KMS-11 (cell line): ENCODE measurements around the gene H19.

ENCODE experiments used
- H2AFZ ChIP-seq: fragments of 200-600 bp; sonication (generic); 2 replicates; pipeline ENCODE4 v1.6.1; 2016; ENCODE audit warnings: antibody characterized with exemption, mixed run types, low read depth
- H3K27ac ChIP-seq: fragments of 200-600 bp; sonication (generic); 2 replicates; pipeline ENCODE4 v1.6.1; 2016; ENCODE audit warnings: mild to moderate bottlenecking, mixed run types
- H3K27me3 ChIP-seq: fragments of 200-600 bp; sonication (generic); 2 replicates; pipeline ENCODE4 v1.6.1; 2017; ENCODE audit warnings: mild to moderate bottlenecking, low read depth, mixed run types, moderate library complexity; ENCODE audit not compliant: insufficient read depth
- H3K36me3 ChIP-seq: fragments of 200-600 bp; sonication (generic); 2 replicates; pipeline ENCODE4 v1.6.1; 2017; ENCODE audit warnings: mild to moderate bottlenecking, mixed run types; ENCODE audit not compliant: insufficient read depth
- H3K4me1 ChIP-seq: fragments of 200-600 bp; sonication (generic); 2 replicates; pipeline ENCODE4 v1.6.1; 2016; ENCODE audit warnings: mild to moderate bottlenecking, low read depth, mixed run types; ENCODE audit not compliant: poor library complexity, severe bottlenecking
- H3K4me2 ChIP-seq: fragments of 200-600 bp; sonication (generic); 2 replicates; pipeline ENCODE4 v1.7.0; 2016; ENCODE audit warnings: mild to moderate bottlenecking, mixed run types
- H3K4me3 ChIP-seq: fragments of 200-600 bp; sonication (generic); IDR thresholded peaks from 2 replicates; pipeline ENCODE4 v1.6.1; 2017; ENCODE audit warnings: low read depth, low read length, mixed read lengths; ENCODE audit not compliant: insufficient read depth
- H3K79me2 ChIP-seq: fragments of 200-600 bp; sonication (generic); 2 replicates; pipeline ENCODE4 v1.6.1; 2016; ENCODE audit warnings: low read depth, mixed run types; ENCODE audit not compliant: insufficient read depth
- H3K9ac ChIP-seq: fragments of 200-600 bp; sonication (generic); 2 replicates; pipeline ENCODE4 v1.6.1; 2016; ENCODE audit warnings: mild to moderate bottlenecking, mixed run types
- H4K20me1 ChIP-seq: fragments of 200-600 bp; sonication (generic); 2 replicates; pipeline ENCODE4 v1.6.1; 2016; ENCODE audit warnings: mild to moderate bottlenecking, mixed run types; ENCODE audit not compliant: insufficient read depth
- CTCF ChIP-seq: fragments of 200-600 bp; sonication (generic); conservative IDR thresholded peaks from 2 replicates; pipeline ENCODE4 v1.6.1; 2017; ENCODE audit warnings: low read depth, mild to moderate bottlenecking, antibody characterized with exemption, low read length, moderate library complexity, mixed read lengths

The H19 gene

GRCh38 chr11:2002042-2002776 is 4.6 kb upstream of the H19 start:
- Histone ChIP-seq H3K4me3 (no peak overlapping the region), H3K36me3 (no peaks in the 10 kb centered on the region), H3K27ac (no peak overlapping the region), H3K27me3 (no peaks in the 10 kb centered on the region), H4K20me1 (no peaks in the 10 kb centered on the region), H3K9ac (no peak overlapping the region), H2AFZ (no peak overlapping the region), H3K4me2 (no peak overlapping the region), H3K4me1 (no peaks in the 10 kb centered on the region), H3K79me2 (no peaks in the 10 kb centered on the region)
- no peak for TF ChIP-seq CTCF

DNA sequence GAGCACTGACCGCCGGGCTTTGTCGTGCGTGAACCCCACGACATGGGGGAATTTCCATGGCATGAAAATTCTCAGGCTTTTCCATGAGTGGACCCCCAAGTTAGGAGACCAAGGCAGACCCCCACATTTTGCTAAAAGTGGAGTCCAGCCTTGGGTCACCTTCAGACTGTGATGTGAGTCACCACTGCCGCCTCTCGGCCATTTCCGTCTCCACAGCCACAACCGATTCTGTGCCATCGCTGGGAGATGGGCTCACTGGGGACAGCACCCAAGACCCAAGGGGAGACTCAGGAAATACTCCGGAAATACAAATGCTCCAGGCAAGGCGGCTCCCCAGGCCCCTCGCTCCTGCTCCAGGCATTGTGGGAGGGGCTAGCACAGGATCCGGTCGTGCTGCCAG is 1.2 kb upstream of the H19 start:
- Histone ChIP-seq H3K79me2 (no peaks in the 10 kb centered on the region), H3K27me3 (no peaks in the 10 kb centered on the region), H3K4me3 (no peak overlapping the region), H4K20me1 (no peaks in the 10 kb centered on the region), H3K9ac (no peak overlapping the region), H3K36me3 (no peaks in the 10 kb centered on the region), H2AFZ (no peak overlapping the region), H3K4me1 (no peaks in the 10 kb centered on the region), H3K4me2 (no peak overlapping the region), H3K27ac (no peak overlapping the region)
- TF ChIP-seq CTCF: no peak

GRCh38 chr11:1998290-1998689 is 648 bp upstream of the H19 start:
- Histone ChIP-seq H3K4me1 (no peaks in the 10 kb centered on the region), H3K27me3 (no peaks in the 10 kb centered on the region), H4K20me1 (no peaks in the 10 kb centered on the region), H2AFZ (no peak overlapping the region), H3K4me3 (no peak overlapping the region), H3K36me3 (no peaks in the 10 kb centered on the region), H3K4me2 (no peak overlapping the region), H3K79me2 (no peaks in the 10 kb centered on the region), H3K9ac (no peak overlapping the region), H3K27ac (no peak overlapping the region)
- TF ChIP-seq CTCF: no peak

DNA sequence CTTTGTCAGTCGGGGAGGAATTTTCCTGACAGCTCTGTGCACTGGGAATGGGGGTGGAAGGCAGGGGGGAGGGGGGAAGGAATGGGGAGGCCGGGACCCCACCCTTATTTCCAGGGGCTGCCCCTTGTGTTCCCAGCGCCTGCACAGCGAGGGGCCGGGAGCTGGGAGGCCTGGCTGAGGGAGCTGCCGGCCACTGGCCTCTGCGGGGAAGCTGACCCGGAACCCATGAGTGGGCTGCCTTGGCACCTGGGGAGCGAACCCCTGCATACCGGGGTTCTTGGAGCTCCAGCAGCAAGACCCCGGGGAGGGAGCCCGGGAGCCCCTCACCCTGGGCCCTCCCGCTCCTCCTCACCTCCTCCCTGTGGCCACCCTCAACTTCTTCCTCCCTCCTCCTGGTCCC is 3.5 kb downstream of the H19 start:
- Histone ChIP-seq H3K4me1 (no peaks in the 10 kb centered on the region), H4K20me1 (no peaks in the 10 kb centered on the region), H3K79me2 (no peaks in the 10 kb centered on the region), H3K4me2 (no peak overlapping the region), H3K4me3 (no peak overlapping the region), H3K27me3 (no peaks in the 10 kb centered on the region), H3K9ac (no peak overlapping the region), H3K36me3 (no peaks in the 10 kb centered on the region), H3K27ac (no peak overlapping the region), H2AFZ (no peak overlapping the region)
- TF ChIP-seq CTCF: no peak
